ENCODE results near the gene NLN.

GRCh38 chr5:65771266-65771665 lies 49.3 kb downstream of the NLN start:
- TF ChIP-seq, protein P1, sequence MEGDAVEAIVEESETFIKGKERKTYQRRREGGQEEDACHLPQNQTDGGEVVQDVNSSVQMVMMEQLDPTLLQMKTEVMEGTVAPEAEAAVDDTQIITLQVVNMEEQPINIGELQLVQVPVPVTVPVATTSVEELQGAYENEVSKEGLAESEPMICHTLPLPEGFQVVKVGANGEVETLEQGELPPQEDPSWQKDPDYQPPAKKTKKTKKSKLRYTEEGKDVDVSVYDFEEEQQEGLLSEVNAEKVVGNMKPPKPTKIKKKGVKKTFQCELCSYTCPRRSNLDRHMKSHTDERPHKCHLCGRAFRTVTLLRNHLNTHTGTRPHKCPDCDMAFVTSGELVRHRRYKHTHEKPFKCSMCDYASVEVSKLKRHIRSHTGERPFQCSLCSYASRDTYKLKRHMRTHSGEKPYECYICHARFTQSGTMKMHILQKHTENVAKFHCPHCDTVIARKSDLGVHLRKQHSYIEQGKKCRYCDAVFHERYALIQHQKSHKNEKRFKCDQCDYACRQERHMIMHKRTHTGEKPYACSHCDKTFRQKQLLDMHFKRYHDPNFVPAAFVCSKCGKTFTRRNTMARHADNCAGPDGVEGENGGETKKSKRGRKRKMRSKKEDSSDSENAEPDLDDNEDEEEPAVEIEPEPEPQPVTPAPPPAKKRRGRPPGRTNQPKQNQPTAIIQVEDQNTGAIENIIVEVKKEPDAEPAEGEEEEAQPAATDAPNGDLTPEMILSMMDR (conservative IDR thresholded peaks at IDR 0.05 in 1 of 2, IDR thresholded peaks at IDR 0.05 in 1 of 2; ENCODE audit: low read depth in 1 of 2, low read length in 2 of 2): no peak
- TF ChIP-seq EZH2 (IDR thresholded peaks at IDR 0.05; ENCODE audit: low read length, missing control alignments): no peak

All from fibroblast of lung (primary cell).